RWPE2 (cell line): ENCODE results near the gene NUDT9.
"Not testable (repeated sequence)": the region's sequence is repeated elsewhere in the genome, so short reads cannot be mapped to it uniquely, and the experiment has no call there.

Source experiments
- ATAC-seq: fragments of 200-7000 bp; cut with Tn5 transposase; 3 replicates; pipeline ENCODE4 v1.9.1; 2021; ENCODE audit warnings: low read depth
- DNase-seq: peaks from one replicate; pipeline ENCODE4 v3.0.0-alpha.2; 2020; ENCODE audit warnings: low spot score
- H3K27ac ChIP-seq: fragments of 450-650 bp; 2 replicates; pipeline ENCODE4 v1.5.1; 2017; ENCODE audit warnings: mild to moderate bottlenecking; ENCODE audit not compliant: poor library complexity, severe bottlenecking
- H3K27me3 ChIP-seq: fragments of 250-450 bp; sonication (Bioruptor Pico); 2 replicates; pipeline ENCODE4 v1.5.1; 2021; ENCODE audit warnings: mild to moderate bottlenecking, moderate library complexity; ENCODE audit not compliant: insufficient read depth, poor library complexity, severe bottlenecking
- H3K36me3 ChIP-seq: fragments of 250-450 bp; sonication (Bioruptor Pico); 2 replicates; pipeline ENCODE4 v1.5.1; 2020; ENCODE audit warnings: low read depth, mild to moderate bottlenecking, moderate library complexity
- H3K4me1 ChIP-seq: fragments of 250-450 bp; sonication (Bioruptor Pico); 2 replicates; pipeline ENCODE4 v1.5.1; 2021; ENCODE audit warnings: mild to moderate bottlenecking, moderate library complexity; ENCODE audit not compliant: insufficient read depth, poor library complexity, severe bottlenecking
- H3K4me3 ChIP-seq: fragments of 250-450 bp; sonication (Bioruptor Pico); 2 replicates; pipeline ENCODE4 v1.5.1; 2021; ENCODE audit warnings: mild to moderate bottlenecking, moderate library complexity; ENCODE audit not compliant: severe bottlenecking
- H3K9me3 ChIP-seq: fragments of 250-450 bp; sonication (Bioruptor Pico); 2 replicates; pipeline ENCODE4 v1.5.1; 2021; ENCODE audit warnings: mild to moderate bottlenecking, moderate library complexity; ENCODE audit not compliant: severe bottlenecking
- TF ChIP-seq, protein P1 (sequence below): fragments of 450-650 bp; IDR thresholded peaks from one replicate; pipeline ENCODE4 v1.5.1; 2017; ENCODE audit warnings: mild to moderate bottlenecking, moderate library complexity; ENCODE audit not compliant: poor library complexity, severe bottlenecking

The NUDT9 gene

DNA sequence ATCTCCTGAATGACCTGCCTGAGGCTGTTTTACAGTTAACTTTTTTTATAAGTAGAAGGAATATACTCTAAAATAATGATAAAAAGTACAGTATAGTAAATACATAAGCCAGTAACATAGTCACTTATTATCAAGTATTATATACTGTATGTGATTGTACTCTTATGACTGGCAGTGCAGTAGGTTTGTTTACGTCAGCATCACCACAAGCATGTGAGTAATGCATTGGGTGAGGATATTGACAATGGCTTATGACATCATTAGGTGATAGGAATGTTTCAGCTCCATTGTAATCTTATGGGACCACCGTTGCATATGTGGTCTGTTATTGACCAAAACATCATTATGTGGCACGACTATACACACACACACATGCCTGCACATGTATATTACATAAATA, 20.5 kb downstream of the NUDT9 start:
- no peak for ATAC-seq
- no peaks in the 10 kb centered on the region for H3K27me3 ChIP-seq
- H3K4me3 ChIP-seq: no peak overlapping the region
- peaks cover 54% of the 10 kb centered on the region for H3K36me3 ChIP-seq
- no peaks in the 10 kb centered on the region for H3K4me1 ChIP-seq
- TF ChIP-seq, protein P1, sequence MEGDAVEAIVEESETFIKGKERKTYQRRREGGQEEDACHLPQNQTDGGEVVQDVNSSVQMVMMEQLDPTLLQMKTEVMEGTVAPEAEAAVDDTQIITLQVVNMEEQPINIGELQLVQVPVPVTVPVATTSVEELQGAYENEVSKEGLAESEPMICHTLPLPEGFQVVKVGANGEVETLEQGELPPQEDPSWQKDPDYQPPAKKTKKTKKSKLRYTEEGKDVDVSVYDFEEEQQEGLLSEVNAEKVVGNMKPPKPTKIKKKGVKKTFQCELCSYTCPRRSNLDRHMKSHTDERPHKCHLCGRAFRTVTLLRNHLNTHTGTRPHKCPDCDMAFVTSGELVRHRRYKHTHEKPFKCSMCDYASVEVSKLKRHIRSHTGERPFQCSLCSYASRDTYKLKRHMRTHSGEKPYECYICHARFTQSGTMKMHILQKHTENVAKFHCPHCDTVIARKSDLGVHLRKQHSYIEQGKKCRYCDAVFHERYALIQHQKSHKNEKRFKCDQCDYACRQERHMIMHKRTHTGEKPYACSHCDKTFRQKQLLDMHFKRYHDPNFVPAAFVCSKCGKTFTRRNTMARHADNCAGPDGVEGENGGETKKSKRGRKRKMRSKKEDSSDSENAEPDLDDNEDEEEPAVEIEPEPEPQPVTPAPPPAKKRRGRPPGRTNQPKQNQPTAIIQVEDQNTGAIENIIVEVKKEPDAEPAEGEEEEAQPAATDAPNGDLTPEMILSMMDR: no peak
- H3K27ac ChIP-seq: no peak overlapping the region
- no peak for DNase-seq
- H3K9me3 ChIP-seq: no peaks in the 10 kb centered on the region

DNA sequence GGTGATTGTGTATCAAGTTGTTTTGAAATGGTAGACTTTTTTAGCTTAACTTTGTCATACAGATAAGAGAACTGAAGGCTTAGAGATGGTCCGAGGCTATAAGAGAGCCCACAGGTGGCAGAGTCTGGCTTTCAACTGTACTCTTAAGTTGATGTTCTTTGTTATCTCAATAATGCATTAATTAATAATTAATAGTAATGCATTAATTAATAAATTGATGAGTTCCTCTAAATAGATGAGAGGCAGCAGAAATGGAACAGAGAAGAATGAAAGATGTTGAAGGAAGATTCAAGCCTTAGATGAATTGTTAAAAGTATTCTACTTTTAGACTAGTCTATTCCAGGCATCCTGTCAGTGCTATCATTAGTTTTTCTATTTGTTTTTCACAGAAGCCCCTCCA, 22.4 kb downstream of the NUDT9 start:
- no peaks in the 10 kb centered on the region for H3K4me1 ChIP-seq
- H3K27me3 ChIP-seq: no peaks in the 10 kb centered on the region
- TF ChIP-seq, protein P1: no peak
- peaks cover 52% of the 10 kb centered on the region for H3K36me3 ChIP-seq
- DNase-seq: no peak
- no peak overlapping the region for H3K4me3 ChIP-seq
- H3K27ac ChIP-seq: no peak overlapping the region
- H3K9me3 ChIP-seq: no peaks in the 10 kb centered on the region
- ATAC-seq: no peak

- Histone ChIP-seq H3K9me3 (no peaks in the 10 kb centered on the region), H3K36me3 (peaks cover 58% of the 10 kb centered on the region), H3K27me3 (no peaks in the 10 kb centered on the region), H3K27ac (no peak overlapping the region), H3K4me1 (no peaks in the 10 kb centered on the region), H3K4me3 (no peak overlapping the region)
- ATAC-seq: no peak
- TF ChIP-seq, protein P1: no peak
- no peak for DNase-seq
Measured at GRCh38 chr4:87445964-87446363, 23.6 kb downstream of the NUDT9 start.

DNA sequence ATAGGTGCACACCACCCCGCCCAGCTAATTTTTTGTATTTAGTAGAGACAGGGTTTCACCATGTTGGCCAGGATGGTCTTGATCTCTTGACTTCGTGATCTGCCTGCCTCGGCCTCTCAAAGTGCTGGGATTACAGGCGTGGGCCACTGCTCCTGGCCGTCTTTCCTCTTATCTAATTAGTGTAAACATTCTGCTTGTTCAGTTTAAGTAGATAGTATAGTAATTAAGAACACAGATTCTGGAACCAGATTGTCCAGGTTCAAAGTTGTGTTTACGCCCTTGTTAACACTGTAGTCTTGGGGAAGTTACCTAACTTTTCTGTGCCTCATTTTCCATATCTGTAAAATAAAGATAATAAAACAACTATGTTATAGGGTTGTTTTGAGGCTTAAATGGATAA, 24.0 kb downstream of the NUDT9 start:
- ATAC-seq, H3K4me1 ChIP-seq, H3K27ac ChIP-seq, H3K4me3 ChIP-seq, DNase-seq, H3K27me3 ChIP-seq, H3K9me3 ChIP-seq: not testable (repeated sequence)
- H3K36me3 ChIP-seq: peaks cover 58% of the 10 kb centered on the region

GRCh38 chr4:87451537-87451936, 29.2 kb downstream of the NUDT9 start:
- Histone ChIP-seq H3K4me3 (no peak overlapping the region), H3K27me3 (no peaks in the 10 kb centered on the region), H3K36me3 (peaks cover 47% of the 10 kb centered on the region), H3K27ac (no peak overlapping the region), H3K4me1 (no peaks in the 10 kb centered on the region), H3K9me3 (no peaks in the 10 kb centered on the region)
- TF ChIP-seq, protein P1: no peak
- DNase-seq: no peak
- ATAC-seq: no peak
